Inflammatory macrophage treated with lipopolysaccharide for 1 hour (primary cell): Measurements from ENCODE around the gene PIK3C3.
A peak's percentile ranks its signal among the peaks of the same experiment; 100 is the strongest.

ENCODE experiments used
- DNase-seq, 2 donors: peaks; one replicate each; pipeline ENCODE4 v3.0.0-alpha.2; 2020 to 2022

The PIK3C3 gene

DNA sequence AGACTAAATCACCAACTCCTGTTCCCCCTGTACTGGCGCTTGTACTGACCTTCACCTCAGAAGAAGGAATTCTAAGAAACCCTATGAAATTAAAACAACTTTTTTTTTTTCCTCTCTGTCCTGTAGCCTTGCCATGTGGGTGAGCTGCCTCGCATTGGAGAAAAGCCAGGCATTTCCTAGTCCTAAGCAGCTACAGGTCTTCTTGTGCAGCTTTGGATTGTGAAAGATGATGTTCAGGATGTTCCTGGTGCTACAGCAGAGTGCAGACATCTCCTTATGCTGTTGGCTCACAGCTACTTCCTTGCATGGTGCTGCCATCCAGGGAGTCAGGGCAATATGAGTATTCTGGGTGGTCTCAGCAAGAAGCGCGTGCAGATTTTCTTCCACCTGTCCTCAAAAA, 11.9 kb downstream of the PIK3C3 start:
- DNase-seq: no peak

DNA sequence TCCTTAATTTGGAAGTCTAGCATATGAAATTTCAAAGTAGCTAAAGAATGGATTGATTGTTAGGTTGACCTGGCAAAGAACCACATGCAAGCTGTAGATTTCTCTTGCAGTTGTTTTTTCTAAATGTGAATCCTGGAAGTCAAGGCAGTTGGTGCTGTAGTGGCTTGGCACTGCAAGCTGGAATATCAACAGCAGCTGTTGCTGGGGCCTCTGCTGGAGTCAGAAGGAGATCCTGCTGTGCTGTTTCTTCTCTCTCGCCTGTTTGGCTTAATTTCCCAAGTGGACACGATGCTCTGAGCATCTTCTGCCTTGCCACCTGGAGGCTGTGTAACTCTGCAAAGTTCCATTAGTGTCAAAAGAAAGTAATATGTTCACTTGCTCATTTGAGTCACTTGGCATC, 12.6 kb downstream of the PIK3C3 start:
- DNase-seq: no peak

DNA sequence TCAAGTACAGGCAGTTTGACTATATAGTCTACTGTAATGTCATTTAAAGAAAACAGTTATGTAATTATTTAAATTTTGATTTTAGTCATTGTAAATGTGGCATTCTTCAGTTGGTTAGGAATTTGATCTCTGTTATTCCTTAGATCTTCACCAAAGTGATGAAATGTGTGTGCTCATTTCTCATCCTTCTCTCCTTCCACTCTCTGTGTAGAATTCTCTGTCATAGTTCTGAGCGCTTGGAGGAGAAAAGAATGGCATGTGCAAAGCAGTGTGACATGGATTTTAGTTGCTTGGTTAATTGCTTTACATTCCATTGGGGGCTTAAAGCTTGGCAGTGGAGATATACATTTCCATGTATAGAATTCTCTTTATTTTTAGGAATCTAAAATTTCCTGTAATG, 14.8 kb downstream of the PIK3C3 start:
- DNase-seq: no peak

DNA sequence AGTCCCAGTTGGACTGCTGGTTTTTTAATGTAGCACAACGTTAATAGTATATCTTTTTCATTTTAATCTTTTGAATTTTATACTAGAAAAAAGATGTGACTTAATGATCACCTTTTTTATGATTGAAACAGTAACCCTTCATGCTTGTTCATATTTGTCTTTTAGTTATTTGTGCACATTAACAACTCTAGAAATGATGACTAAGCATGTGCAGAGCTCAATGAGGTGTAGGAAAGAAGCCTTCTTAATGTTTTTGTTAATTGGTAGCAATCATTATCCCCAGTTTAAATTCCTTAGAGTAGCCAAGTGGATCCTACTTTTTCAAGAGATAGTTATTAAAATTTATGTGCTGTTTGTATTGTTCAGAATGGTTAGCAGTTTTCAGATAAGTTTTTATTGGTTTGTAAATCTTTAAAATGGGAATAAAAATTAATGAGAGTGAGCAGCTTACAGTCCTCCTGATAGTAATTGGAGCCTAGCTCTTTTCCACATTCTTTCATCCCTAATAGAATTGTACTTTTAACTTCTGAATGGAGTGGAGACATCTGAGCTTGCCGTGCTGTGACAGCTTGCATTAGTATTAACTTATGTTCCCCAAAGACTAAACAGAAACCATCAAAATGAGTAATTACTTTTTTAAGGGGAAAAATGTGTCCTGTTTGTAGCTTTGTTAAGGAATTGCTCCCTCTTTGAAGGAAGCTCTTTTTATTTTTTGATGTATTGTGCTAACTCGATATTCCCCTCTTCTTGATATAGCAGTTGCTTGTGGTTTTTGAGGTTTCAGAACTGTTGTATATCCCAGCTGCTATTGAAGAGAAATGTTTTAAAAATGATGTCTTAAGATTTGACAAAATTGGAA, 17.3 kb downstream of the PIK3C3 start:
- DNase-seq: no peak

DNA sequence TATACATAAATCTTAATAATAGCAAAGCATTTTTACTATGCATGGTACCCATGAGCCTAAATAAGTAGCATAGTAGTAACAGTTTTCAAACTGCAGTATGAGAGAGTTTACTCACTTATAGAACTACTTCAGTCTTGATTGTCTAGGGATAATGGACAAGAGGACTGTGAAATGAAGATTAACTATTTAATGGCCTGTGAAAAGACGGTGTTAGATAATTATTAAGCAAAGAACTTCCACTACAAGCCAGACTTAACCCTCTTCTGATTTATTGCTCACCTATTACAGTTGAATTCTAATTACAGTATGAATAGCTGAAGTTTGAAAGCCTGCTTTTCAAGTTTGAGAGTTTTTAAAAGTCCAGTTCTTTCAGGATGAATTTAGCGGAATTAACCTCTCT, 18.9 kb downstream of the PIK3C3 start:
- no peak for DNase-seq

DNA sequence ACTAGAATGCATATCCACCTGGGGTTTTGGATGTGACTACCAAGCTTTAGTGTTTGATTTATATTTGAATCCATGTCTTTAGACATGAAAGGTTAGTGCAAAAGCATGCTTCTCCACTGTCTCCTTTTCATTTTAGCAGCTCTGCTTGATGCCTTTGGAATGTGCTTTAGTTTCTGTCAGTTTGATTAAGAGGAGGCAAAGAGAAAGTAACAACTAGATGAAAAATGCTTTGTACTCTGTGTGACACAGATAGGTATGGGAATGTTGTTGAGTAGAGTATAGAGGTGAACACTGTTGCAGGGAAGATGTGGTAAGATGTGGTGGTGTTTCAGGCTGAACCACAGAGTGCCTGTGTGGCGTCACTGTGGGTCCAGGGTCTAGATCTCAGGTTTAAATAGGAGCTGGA, 19.8 kb downstream of the PIK3C3 start:
- no peak for DNase-seq

DNA sequence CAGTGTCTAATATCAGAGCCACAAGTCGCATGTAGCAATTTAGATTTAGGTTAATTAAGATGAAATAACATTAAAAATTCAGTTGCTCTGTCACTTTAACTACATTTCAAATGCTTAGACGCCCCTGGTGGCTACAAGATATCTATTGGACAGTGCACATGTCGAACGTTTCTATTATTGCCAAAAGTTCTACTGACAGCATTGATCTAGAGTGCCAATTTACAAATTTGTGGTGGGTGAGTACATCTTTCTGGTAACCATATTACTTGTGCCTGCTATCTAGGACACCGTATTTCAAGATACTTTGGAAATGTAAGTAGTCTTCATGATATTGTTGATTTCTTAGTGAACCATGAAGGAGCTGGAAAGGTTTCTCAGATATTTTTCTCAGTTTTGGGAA, 20.2 kb downstream of the PIK3C3 start:
- DNase-seq: no peak

DNA sequence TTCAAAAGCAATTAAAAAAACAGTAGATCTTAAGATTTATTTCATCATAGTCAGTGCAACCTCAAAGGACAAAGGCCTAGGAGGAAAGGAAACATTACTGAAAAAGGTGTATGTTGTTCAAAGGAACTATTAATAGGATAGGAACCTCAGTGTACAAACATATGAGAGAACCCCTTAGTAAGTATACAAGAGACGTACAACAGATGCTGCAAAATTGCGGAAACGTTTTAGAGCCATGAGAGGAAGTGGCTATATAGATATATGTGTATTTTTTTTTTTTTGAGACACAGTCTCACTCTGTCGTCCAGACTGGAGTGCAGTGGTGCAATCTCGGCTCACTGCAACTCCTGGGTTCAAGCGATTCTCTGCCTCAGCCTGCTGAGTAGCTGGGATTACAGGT, 22.2 kb downstream of the PIK3C3 start:
- no peak for DNase-seq

DNA sequence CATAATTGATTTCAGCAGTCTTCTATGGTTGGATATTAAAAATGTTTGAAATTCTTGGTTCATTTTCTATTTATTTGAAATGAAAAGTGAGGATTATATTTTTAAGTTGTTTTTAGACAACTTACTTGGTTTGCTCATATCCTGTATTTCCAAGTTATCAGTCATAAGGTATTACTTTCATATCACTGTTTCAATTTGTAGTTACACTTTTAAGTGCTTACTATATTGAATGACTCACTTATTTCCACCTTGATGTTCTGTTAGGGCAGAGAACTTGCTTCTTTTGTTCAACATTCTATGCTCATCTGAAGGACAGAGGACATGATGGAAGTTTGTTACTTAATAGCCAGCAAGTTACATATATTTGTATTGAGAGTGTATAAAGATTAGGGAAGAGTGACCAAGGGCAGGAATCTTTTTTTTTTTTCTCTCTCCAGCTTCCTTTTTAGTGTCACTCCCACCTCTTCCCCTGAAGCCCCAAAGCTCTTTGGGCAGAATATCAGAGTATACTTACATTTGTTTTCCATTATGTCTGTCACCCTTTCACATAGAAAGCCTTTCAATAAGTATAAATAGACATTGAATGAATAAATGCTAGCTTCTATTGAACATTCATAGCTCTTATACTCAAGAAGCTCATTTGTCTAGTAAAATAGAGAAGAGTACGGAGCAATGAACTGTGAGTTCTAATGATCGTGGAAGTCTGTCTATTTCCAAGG, 28.1 kb downstream of the PIK3C3 start:
- DNase-seq: peak; percentile 6 to 15

DNA sequence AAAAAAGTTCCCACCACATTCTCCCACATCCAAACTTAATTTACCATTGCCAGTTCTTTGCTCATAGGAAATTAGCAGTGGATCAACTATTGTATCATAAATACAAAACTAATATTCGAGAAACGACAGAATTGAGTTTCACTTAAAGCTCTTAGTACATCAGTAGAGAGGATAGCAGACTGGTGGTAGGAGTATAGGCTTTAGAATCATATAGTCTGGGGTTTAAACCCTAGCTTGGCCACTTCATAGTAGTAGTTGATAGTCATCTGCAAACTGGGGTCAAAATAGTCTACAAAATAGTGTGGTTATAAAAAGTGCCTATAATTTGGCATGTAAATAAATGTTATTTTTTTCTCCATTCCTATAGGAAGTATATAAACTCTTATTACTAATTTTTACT, 30.9 kb downstream of the PIK3C3 start:
- no peak for DNase-seq

DNA sequence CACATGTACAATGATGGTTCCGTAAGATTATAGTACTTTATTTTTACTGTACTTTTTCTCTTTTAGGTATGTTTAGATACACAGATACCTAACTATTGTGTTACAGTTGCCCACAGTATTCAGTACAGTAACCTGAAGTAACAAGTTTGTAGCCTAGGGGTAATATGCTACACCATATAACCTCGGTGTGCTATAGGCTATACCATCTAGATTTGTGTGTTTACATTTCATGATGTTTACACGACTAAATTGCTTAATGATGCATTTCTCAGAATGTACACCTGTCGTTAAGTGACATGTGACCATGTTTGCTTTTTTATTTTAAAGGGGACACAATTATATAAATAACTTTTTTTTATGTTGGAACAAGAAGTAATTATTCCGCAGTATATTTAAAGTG, 34.5 kb downstream of the PIK3C3 start:
- DNase-seq: no peak

DNA sequence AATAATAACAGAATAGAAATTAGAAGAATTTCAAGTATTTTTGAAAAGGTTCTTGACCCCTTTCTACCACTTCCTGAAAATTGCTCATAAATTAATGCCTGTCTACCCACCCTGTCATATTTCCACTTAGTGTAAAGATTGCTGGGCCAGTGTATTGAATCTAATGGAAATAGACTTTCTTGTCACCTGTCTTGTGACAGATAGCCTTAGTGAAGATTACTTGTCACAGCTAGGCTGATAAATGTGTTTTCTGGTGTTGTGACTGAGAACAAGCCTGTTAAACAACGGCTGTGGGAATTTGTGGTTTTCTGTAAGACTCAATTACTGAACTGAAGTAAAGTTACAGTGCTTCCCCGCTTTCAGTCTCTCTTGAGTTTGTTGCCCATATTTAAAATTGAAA, 37.0 kb downstream of the PIK3C3 start:
- no peak for DNase-seq

DNA sequence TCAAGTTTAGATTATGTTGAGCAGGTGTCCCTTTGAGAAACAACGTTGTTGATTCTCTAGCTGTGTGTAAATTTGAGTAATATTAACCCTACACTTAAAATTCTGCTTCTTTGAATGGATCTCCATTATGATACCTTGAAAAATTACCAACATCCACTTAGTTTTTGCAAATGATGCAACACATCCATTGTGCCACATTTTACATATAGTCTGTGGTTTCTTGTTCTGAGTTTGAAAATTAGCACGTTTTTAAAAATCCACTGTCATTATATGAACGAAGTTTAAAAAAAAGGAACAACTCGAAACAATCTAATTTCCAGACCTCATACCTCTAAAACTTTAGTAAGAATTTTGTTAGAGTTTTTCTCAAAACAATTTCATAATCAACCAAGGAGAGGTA, 37.7 kb downstream of the PIK3C3 start:
- no peak for DNase-seq

DNA sequence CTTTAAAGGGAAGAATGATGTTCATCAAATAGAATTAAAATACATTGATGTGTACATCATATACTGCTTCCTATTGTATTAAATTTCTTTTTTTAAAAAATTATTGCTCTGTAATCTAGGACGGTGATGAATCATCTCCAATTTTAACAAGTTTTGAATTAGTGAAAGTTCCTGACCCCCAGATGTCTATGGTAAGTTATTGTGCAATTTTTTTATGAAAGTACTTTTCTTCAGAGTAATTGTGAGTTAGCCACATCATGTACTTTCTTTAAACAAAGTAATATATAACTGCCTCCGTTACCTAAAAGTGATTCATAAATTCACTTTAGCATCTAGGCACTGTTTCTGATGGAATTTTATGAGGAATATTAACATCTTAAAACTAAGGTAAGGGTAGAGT, 38.1 kb downstream of the PIK3C3 start:
- no peak for DNase-seq

DNA sequence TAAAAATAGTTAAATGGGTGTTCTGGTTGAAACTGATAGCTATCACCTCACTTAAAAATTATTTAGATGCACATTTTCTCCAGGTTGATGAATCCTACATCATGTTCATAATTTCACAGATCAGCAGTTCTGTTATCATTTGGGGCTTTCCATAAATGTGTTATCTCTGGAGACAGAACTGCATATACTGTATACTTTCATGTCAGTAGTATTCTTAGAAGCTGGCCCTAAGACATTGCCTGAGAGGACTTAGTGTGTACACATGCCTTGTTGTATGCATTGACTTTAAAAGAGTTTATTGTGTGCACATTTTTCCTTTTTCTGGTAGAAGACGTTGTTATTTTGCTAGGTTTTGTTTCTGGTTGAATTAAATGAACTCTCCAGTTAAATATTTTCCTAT, 41.0 kb downstream of the PIK3C3 start:
- DNase-seq: no peak

DNA sequence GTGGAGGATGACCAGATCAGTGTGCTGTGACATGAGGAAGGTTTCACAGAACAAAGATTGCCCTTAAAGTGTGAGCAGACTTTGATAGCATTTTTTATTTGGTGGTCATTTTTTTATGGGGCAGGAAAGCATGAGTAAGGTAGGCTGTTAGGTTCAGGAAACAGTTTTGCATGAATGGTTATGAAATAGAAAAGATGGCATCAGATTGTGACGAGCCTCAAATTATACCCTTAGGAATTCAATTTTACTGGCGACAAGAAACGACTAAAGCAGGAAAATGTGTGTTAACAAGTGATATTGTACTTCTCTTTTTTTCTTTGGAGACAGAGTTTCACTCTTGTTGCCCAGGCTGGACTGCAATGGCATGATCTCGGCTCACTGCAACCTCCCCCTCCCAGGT, 44.7 kb downstream of the PIK3C3 start:
- DNase-seq: no peak

DNA sequence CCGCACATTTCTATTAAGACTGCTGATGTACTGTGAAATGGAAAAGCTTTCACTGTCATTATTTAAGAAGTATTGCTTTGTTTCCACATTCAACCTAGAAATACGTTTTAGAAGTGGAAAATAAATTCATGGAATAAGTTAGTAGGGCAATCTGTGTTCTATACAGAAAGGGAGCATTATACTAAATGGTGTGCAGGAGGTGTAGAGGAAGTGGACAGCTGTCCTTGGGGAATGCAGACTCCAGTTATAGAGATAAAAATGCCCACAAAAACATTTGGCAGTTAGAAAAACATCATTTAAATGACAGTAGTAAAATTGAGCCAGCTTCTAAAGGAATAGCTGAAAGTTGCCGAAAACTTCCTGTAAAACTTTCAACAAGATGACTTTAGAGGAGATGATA, 46.8 kb downstream of the PIK3C3 start:
- DNase-seq: no peak

DNA sequence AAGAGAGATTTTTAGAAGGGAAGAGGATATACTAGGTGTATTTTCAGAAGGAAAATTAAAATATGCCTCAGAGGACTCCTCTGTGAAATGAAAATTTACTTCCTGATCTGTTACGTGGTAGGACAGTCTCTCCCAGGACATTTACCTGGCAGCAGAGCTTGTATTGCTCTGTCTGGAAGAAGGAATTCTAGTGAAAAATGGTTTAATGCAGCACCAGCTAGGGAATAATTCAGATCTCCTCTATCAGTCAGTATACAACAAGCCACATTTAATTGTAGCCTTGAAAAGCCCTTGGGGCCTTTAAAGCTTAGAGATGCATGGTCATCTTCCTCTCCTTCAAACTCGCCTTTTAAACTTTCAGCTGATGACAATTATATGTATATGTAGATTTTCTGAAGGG, 49.6 kb downstream of the PIK3C3 start:
- no peak for DNase-seq

DNA sequence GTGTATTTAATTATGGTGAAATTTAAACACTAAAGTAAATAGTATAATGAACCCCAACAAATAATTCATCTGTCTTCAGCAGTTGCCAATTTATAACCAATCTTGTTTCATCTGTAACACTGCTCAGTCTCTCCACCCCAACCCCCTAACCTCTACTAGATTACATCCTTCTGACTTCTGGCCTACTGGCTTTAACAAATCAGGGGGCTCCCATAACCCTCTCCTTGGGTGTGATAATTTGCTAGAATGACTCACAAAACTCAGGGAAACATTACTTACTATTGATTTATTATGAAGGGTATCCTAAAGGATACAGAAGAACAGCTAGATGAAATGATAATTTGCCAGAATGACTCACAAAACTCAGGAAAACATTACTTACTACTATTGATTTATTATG, 50.7 kb downstream of the PIK3C3 start:
- no peak for DNase-seq

DNA sequence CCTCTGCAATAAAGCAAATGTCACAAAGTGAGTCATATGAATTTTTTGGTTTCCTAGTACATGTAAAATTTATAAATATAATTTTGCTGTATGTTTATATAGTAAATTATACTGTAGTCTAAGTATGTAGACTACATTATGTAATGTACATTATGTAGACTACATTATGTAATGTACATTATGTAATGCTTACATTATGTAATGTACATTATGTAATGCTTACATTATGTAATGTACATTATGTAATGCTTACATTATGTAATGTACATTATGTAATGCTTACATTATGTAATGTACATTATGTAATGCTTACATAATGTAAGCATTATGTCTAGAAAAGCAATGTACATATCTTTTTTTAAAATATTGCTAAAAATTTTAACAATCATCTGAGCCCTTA, 54.4 kb downstream of the PIK3C3 start:
- DNase-seq: peak in 1 of 2 donors; percentile 3

DNA sequence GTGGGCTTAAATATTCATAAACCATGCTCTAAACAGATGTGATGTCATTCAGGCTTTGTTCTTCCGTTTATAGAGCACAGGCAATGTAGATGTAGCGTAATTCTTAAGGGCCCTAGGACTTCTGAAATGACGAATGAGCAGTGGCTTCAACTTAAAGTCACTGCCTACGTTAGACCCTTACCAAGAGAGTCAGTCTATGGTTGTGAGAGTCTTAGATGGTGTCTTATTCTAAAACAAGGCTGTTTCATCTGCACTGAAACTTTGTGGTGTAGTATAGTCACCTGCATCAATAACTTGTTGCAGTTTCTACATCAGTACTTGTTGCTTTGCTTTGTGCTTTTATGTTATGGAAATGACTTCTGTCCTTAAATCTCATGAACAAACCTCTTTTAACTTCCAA, 56.0 kb downstream of the PIK3C3 start:
- DNase-seq: no peak

DNA sequence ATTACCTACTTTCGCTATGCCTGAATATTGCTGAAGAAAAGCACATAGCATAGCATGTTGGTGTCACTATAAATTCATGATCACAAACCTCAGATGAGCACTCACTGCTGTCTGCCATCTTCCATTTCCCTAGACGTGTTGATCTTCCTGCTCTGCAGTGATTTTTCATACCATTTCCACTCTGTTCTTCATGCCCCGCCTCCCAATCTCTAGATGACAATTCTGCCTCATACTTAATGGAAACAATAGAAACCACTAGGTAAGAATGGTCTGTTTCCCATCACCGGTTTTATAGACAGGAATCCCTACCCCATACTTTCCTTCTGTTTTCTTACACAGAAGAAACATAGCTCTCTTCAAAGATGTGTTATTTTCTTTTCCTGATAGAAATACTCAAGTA, 63.8 kb downstream of the PIK3C3 start:
- DNase-seq: no peak

DNA sequence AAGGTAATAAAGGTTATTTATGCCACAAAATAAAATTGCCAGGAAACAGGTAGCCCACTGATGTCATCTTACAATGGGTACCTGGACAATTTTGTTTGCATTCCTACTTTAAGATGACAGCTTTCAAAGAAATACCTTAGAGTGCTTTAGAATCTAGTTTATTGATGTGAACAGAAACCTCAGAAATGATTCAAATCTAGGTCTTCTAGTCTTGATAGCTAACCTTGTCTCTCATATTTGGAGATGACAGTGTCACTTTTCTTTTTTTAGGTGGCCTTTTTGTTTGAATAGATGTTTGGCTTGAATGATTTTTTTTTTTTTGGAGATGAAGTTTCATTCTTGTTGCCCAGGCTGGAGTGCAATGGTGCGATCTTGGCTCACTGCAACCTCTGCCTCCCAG, 69.1 kb downstream of the PIK3C3 start:
- no peak for DNase-seq

DNA sequence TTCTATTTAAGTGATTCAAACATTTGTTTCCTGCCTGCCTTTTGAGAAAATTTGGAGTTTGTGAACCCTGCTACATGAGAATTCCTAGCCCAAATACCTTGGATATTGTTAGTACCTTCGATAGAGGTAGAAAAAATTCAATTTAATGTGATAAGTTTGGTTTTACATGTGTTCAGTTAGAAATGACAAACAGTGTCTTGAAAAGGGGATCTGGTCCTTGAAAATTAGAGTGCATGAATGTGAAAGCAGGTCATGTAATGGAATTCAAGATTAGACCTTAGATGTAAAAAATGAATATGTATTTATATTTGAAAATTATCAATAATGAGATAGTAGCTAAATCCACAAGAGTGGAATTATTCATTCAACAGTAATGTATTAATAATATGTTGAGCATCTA, 70.5 kb downstream of the PIK3C3 start:
- DNase-seq: no peak
